22Rv1 (cell line): ENCODE measurements around the gene TTLL8.

Experiments used
- ZFX ChIP-seq: fragments of 450-650 bp; IDR thresholded peaks from 2 replicates; pipeline ENCODE4 v1.6.1; 2017; ENCODE audit warnings: antibody characterized with exemption, borderline replicate concordance
- TF ChIP-seq, protein P1 (sequence below): fragments of 450-650 bp; IDR thresholded peaks from 2 replicates; pipeline ENCODE4 v1.5.1; 2017; ENCODE audit warnings: mild to moderate bottlenecking

DNA sequence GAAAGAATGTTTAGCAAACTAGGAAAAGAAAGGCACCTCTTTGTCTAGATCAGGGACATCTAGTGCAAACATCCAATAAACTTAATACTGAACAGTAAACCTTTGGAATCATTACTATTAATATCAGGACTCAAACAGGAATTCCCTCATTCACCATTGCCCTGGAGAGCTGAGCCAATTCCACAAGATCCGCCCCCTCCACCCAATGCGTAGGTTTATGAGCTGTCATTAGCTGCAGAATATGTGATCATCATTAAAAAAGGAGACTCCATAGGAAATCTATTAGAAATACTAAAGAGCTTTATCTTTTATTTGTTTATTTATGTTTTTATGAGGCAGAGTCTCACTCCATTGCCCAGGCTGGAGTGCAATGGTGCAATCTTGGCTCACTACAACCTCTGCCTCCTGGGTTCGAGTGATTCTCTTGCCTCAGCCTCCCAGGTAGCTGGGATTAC is 51.0 kb downstream of the TTLL8 start:
- TF ChIP-seq, protein P1, sequence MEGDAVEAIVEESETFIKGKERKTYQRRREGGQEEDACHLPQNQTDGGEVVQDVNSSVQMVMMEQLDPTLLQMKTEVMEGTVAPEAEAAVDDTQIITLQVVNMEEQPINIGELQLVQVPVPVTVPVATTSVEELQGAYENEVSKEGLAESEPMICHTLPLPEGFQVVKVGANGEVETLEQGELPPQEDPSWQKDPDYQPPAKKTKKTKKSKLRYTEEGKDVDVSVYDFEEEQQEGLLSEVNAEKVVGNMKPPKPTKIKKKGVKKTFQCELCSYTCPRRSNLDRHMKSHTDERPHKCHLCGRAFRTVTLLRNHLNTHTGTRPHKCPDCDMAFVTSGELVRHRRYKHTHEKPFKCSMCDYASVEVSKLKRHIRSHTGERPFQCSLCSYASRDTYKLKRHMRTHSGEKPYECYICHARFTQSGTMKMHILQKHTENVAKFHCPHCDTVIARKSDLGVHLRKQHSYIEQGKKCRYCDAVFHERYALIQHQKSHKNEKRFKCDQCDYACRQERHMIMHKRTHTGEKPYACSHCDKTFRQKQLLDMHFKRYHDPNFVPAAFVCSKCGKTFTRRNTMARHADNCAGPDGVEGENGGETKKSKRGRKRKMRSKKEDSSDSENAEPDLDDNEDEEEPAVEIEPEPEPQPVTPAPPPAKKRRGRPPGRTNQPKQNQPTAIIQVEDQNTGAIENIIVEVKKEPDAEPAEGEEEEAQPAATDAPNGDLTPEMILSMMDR = no peak
- no peak for TF ChIP-seq ZFX
